Measurements from ENCODE around the gene AP2S1.

AP2S1 gene

DNA sequence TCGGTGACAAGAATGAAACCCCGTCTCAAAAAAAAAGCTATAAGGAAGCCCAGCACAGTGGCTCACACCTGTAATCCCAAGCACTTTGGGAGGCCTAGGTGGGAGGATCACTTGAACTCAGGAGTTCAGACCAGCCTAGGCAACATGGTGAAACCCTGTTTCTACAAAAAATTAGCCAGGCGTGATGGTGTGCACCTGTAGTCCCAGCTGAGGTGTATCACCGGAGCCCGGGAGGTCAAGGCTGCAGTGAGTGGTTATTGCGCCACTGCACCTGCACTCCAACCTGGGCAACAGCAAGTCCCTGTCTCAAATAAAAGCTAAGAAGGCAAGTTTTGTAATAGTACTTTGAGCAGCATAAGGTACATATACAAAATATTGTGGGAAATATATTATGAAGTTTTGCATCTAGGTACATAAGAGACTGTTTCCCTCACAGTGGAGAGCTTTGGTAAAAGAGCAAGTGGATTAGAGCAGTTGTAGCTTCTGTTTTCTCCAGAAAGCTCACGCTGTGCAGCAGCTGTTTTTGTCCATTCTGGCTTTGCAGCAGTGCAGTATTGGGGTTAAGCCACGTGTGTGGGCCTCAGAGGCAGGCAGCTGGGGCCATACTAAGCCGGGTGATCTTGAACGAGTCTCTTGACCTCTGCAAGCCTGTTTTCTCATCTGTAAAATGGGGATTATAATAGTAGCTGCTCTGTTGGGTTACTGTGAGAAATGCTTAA lies 45.6 kb upstream of the AP2S1 start:
- H3F3A ChIP-seq (ENCODE audit: low read depth), result no peaks in the 10 kb centered on the region
- no peaks in the 10 kb centered on the region for H3K27me3 ChIP-seq (ENCODE audit: insufficient read depth, low read length, poor library complexity, severe bottlenecking)
- no peak for TF ChIP-seq EZH2phosphoT487 (IDR thresholded peaks at IDR 0.05; ENCODE audit: borderline replicate concordance)
- no peak for TF ChIP-seq CTCF (conservative IDR thresholded peaks at IDR 0.05; ENCODE audit: low read length)
- no peak overlapping the region for H3K4me3 ChIP-seq (ENCODE audit: low read length, poor library complexity, severe bottlenecking)
- no peaks in the 10 kb centered on the region for H3K9me3 ChIP-seq (ENCODE audit: insufficient read depth, low read depth, low read length)
- no peaks in the 10 kb centered on the region for H3K36me3 ChIP-seq (ENCODE audit: insufficient read depth, low read length)
- no peak overlapping the region for H2AFZ ChIP-seq (ENCODE audit: low read length)
- no peak overlapping the region for H3K4me2 ChIP-seq (ENCODE audit: low read depth, low read length, poor library complexity, severe bottlenecking)
- H3K79me2 ChIP-seq (ENCODE audit: insufficient read depth, low read length), result peaks cover 97% of the 10 kb centered on the region
- no peaks in the 10 kb centered on the region for H3K4me1 ChIP-seq (ENCODE audit: insufficient read depth, low read length, poor library complexity, severe bottlenecking)
- no peaks in the 10 kb centered on the region for H3K9me2 ChIP-seq (replicated peaks; ENCODE audit: low read depth, low read length)
- H4K20me1 ChIP-seq (ENCODE audit: insufficient read depth, low read length, poor library complexity, severe bottlenecking), result peaks cover 24% of the 10 kb centered on the region
- H3K9ac ChIP-seq (ENCODE audit: low read depth, low read length, poor library complexity, severe bottlenecking), result no peak overlapping the region

DNA sequence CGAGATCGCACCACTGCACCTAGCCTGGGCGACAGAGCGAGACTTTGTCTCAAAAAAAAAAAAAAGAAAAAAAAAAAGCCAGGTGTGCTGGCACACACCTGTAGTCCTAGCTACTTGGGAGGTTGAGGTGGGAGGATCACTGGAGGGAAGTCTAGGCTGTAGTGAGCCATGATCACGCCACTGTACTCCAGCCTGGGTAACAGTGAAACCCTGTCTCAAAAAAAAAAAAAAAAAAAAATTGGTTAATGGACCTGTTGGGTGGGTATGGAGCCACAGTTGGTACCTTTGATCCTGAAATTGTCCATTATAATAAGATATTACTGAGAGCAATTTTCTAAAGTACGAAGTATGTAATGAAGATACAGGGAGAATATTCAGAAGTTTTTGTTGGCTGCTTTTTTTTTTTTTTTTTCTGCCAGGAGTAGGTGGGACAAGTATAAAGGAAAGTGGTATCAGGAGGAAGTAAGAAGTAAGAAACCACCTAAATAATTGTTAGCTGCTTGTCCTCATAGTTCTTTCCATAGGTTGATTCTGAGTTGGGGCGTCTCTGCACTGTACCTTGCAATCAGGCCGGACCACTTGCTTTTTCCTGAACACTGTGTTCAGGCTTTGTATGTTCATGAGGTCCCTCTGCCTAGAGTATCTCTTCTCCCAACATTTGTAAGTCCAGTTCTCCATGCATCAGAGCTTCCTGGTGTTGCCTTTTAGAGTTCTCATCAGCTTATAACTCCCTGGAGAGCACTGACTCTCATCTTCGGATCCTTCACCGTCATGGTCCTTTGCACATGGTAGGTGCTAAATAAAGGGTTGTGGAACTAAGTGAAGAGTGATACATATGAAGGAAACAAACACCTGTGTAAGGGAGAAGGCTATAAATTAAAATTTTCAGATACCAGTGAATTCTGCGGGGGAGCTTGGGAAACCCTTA lies 41.9 kb upstream of the AP2S1 start:
- H3K4me3 ChIP-seq (ENCODE audit: low read length, poor library complexity, severe bottlenecking), result no peak overlapping the region
- no peaks in the 10 kb centered on the region for H3K27me3 ChIP-seq (ENCODE audit: insufficient read depth, low read length, poor library complexity, severe bottlenecking)
- H3K9me2 ChIP-seq (replicated peaks; ENCODE audit: low read depth, low read length), result no peaks in the 10 kb centered on the region
- peaks cover 13% of the 10 kb centered on the region for H4K20me1 ChIP-seq (ENCODE audit: insufficient read depth, low read length, poor library complexity, severe bottlenecking)
- no peaks in the 10 kb centered on the region for H3K9me3 ChIP-seq (ENCODE audit: insufficient read depth, low read depth, low read length)
- H3K79me2 ChIP-seq (ENCODE audit: insufficient read depth, low read length), result peaks cover 92% of the 10 kb centered on the region
- H3K4me2 ChIP-seq (ENCODE audit: low read depth, low read length, poor library complexity, severe bottlenecking), result no peak overlapping the region
- H3K36me3 ChIP-seq (ENCODE audit: insufficient read depth, low read length), result no peaks in the 10 kb centered on the region
- no peak overlapping the region for H3K9ac ChIP-seq (ENCODE audit: low read depth, low read length, poor library complexity, severe bottlenecking)
- no peaks in the 10 kb centered on the region for H3K4me1 ChIP-seq (ENCODE audit: insufficient read depth, low read length, poor library complexity, severe bottlenecking)
- TF ChIP-seq EZH2phosphoT487 (IDR thresholded peaks at IDR 0.05; ENCODE audit: borderline replicate concordance) (no peak), CTCF (conservative IDR thresholded peaks at IDR 0.05; ENCODE audit: low read length) (no peak)
- no peaks in the 10 kb centered on the region for H3F3A ChIP-seq (ENCODE audit: low read depth)
- no peak overlapping the region for H2AFZ ChIP-seq (ENCODE audit: low read length)

DNA sequence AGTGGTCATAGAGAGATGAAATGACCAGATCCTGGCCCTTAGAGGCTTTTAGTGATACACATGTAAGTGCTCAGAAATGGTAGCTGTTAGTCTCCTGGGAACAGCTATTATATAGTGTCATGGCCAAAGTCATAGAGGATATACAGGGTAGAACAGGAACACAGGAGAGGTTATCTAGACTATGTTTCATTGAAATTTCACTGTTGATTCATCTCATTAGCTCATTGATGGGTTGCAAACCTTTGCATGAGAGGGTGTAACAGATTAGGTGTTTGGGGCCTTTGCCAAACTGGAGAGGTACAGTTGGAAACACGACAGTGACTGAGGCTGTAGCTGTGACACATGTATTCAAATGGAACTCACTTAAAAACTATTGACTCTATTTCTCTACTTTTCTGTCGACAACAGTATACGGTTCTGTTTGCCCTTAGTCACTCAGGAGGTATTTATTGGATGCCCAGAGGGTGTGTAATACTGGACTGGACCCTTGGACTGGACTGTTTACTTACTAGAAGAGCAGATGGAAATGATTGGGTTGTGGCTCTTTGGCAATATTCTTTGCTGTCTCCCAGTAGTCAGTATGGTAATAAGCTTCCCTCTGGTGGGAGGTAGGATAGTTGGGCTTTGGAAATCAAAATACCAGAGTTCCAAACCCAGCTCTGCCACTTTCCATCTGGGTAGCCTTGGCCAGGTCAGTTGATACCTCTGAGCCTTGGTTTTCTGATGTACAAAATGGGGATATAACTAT lies 40.0 kb upstream of the AP2S1 start:
- no peaks in the 10 kb centered on the region for H3K9me2 ChIP-seq (replicated peaks; ENCODE audit: low read depth, low read length)
- H3K9me3 ChIP-seq (ENCODE audit: insufficient read depth, low read depth, low read length), result no peaks in the 10 kb centered on the region
- H2AFZ ChIP-seq (ENCODE audit: low read length), result no peak overlapping the region
- no peaks in the 10 kb centered on the region for H3K27me3 ChIP-seq (ENCODE audit: insufficient read depth, low read length, poor library complexity, severe bottlenecking)
- no peak overlapping the region for H3K4me3 ChIP-seq (ENCODE audit: low read length, poor library complexity, severe bottlenecking)
- no peak overlapping the region for H3K9ac ChIP-seq (ENCODE audit: low read depth, low read length, poor library complexity, severe bottlenecking)
- no peak overlapping the region for H3K4me2 ChIP-seq (ENCODE audit: low read depth, low read length, poor library complexity, severe bottlenecking)
- no peaks in the 10 kb centered on the region for H3K36me3 ChIP-seq (ENCODE audit: insufficient read depth, low read length)
- peaks cover 90% of the 10 kb centered on the region for H3K79me2 ChIP-seq (ENCODE audit: insufficient read depth, low read length)
- no peaks in the 10 kb centered on the region for H3K4me1 ChIP-seq (ENCODE audit: insufficient read depth, low read length, poor library complexity, severe bottlenecking)
- H3F3A ChIP-seq (ENCODE audit: low read depth), result no peaks in the 10 kb centered on the region
- peaks cover 21% of the 10 kb centered on the region for H4K20me1 ChIP-seq (ENCODE audit: insufficient read depth, low read length, poor library complexity, severe bottlenecking)
- no peak for TF ChIP-seq CTCF (conservative IDR thresholded peaks at IDR 0.05; ENCODE audit: low read length)
- TF ChIP-seq EZH2phosphoT487 (IDR thresholded peaks at IDR 0.05; ENCODE audit: borderline replicate concordance), result no peak

All from Loucy (cell line).